ENCODE results near the gene PAPSS1. TPM values are rescaled to one million over a fixed set of nuclear protein-coding genes. Genes with fewer than 3 reads are reported as not detected.

PAPSS1 gene
- total RNA-seq: 32.7 and 37.1 TPM in 2 replicates

DNA sequence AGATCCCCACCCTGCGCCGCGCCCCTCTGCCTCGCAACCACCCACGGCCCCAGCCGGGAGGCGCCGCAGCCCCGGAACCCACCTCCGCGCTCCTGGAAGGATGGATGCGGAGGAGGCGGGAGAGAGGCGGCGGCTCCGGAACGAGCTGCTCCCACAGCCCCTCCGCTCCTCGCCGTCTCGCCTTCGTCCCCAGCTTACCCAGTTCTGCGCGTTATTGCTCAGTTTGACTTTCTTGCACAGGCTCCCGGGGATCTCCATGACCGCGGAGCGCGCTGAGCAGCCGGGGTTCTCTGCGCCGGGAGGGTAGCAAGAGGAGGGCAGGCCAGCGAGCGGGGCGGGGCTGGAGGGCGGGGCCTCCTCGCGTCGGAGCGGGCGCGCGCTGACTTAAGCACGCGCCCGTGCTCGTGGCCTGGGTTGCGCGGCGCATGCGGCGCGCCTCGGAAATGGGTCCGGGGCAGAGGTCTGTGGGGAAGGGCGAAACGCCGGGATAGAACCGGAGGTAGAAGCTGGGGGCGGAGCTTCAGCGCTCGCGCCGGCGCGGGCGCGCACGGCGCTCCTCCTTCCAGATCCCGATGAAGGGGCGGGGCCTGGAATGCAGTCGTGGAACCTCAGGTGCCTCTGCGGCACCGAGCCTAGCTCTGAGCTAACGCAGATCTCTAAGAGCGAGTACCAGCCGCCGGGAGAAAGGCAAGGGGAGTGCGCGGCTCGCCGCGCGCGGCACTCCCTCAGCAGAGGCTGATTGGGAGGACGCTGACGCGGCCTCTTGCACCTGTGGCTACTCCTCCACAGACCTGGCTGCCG is at the start of gene PAPSS1:
TSS of gene PAPSS1 (minus strand) at position 313 of the 801 bp plus-strand sequence. CDS start at position 258, 55 bp downstream.

Other genes starting within 250 kb of the PAPSS1 start
- gene SGMS2, start 104.7 kb upstream of the PAPSS1 start, total RNA-seq: 72.2 and 80.4 TPM in 2 replicates
- gene CYP2U1, start 211.3 kb upstream of the PAPSS1 start, total RNA-seq: 8.2 and 9.6 TPM in 2 replicates